Measurements from ENCODE around the gene MAPK1. TPM values are rescaled to one million over a fixed set of nuclear protein-coding genes. Genes with fewer than 3 reads are reported as not detected.

Gene MAPK1
- total and polyA plus RNA-seq, 9 of the 15 experiments (the other 6 are each of a cell fraction or from before 2014, with no cell fraction given), result 46.3 to 575 (median 283) TPM

DNA sequence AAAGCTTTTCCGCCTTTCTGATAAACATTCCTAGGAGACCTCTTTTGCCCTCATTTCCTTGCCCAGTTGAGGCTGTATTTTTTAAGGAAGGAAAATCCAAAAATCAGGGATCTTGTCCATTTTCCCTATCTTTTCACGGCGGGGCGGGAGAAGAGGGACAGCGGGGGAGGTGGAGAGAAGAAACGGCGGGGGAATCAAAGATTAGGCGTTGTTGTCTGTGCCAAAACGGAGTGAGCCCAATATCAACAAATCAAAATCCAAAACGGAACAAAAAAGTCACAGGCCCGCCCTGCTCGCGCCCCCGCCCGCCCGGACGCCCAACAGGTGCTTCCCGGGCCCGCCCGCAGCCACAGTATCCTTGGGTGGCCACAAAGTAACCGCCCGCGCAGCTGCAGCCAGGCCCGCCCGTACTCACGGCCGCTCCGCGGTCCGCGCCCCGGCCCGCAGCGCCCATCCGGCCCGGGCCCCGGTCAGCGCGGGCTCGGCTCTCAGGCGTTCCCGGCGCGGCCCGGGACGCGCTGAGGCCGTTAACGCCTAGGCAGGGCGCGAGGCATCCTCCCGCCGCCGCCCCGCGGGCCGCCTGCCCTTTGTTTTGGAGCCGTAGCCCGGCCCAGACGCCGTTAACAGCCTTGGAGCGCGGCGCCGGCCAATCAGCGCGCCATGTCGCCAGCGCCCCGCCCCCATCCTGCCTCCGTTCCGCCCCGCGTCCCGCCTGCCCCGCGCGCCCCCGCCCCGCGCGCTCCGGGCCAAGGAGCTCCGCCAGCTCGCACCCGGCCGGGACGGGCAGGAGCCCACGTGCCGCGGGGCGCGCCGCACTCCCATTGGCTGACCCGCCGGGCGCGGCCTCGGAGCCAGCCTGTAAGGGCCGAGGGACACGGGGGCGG is 132.0 kb downstream of the MAPK1 start, which contains the start of gene YPEL1:
YPEL1 (minus strand) TSS at position 595 of the 884 bp plus-strand sequence. CDS start 25,050 bp downstream, outside the sequence.
- FAIRE-seq, result peak; percentile 67
- WGBS (ENCODE audit: insufficient coverage, low coverage, missing lambda C conversion rate), result under 1% methylated on average over 102 of the region's 102 CpGs
- H3K4me1 ChIP-seq (replicated peaks in 1 of 2; ENCODE audit: control insufficient read depth in 2 of 2, insufficient read depth in 2 of 2, low read length in 2 of 2), result peaks cover 17 to 29% of the 10 kb centered on the region in 2 experiments
- intact Hi-C loops (cut with micrococcal nuclease), result loop anchor here (1.0 to 2.0 kb wide), 3 partner anchors 21 to 203 kb away; no protein-coding TSS in a partner anchor
- 0 out of 2 replicates have a peak, but pooled peaks cover 9% of the 10 kb centered on the region for H4K20me1 ChIP-seq (replicated peaks; ENCODE audit: control insufficient read depth, insufficient read depth, low read length)
- H3K4me3 ChIP-seq, result peak within 1 kb of the TSS; percentile 52
- H3K9ac ChIP-seq (ENCODE audit: insufficient read depth in 1 of 2, low read depth in 2 of 2, low read length in 2 of 2), result peak within 1 kb of the TSS; percentile 32 to 93; a peak in 3 of 4 replicates
- peak within 1 kb of the TSS; percentile 90 for H3K4me2 ChIP-seq (ENCODE audit: insufficient read depth, low read length)
- CTCF ChIA-PET (ENCODE audit: low intra/inter-chr PET ratio), result interaction anchor here (0.6 to 0.8 kb wide), 2 partner anchors 9 to 78 kb away, joined by 3 read pairs; no protein-coding TSS in a partner anchor
- H2AFZ ChIP-seq (ENCODE audit: low read depth, low read length), result peak within 1 kb of the TSS; percentile 96
- peak; percentile 96 for ATAC-seq
- no peaks in the 10 kb centered on the region for H3K36me3 ChIP-seq (ENCODE audit: control insufficient read depth, insufficient read depth, low read length)
- in situ Hi-C loops (cut with MboI), result no loop called here
- no peaks in the 10 kb centered on the region for H3K9me1 ChIP-seq (ENCODE audit: control insufficient read depth, insufficient read depth, low read length)
- peak; percentile 100 for DNase-seq (ENCODE audit: extremely low read depth in 1 of 4, low spot score in 3 of 4)
- H3K27me3 ChIP-seq (ENCODE audit: control insufficient read depth in 2 of 2, insufficient read depth in 2 of 2, low read length in 2 of 2), result peaks cover 52 to 57% of the 10 kb centered on the region in 2 experiments
- H3K27ac ChIP-seq (ENCODE audit: extremely low read depth, low read depth, low read length), result peak within 1 kb of the TSS; percentile 42
- POLR2A ChIA-PET, result interaction anchor here (0.5 to 3.6 kb wide), 52 partner anchors 10 to 1382 kb away, joined by 3 to 23 read pairs (median 4); partner anchors contain the start of genes MAPK1, PPIL2 and SDF2L1
- no peaks in the 10 kb centered on the region for H3K9me3 ChIP-seq (replicated peaks; ENCODE audit: control insufficient read depth, insufficient read depth, low read depth, low read length)
- no peaks in the 10 kb centered on the region for H3K79me2 ChIP-seq (ENCODE audit: control insufficient read depth, insufficient read depth, low read length)
- BruUV-seq (replicated peaks), result no TSS peak
- TF ChIP-seq SMARCB1 (IDR thresholded peaks at IDR 0.05; ENCODE audit: insufficient read length, low read depth), result peak; percentile 90
- TF ChIP-seq, protein P1, sequence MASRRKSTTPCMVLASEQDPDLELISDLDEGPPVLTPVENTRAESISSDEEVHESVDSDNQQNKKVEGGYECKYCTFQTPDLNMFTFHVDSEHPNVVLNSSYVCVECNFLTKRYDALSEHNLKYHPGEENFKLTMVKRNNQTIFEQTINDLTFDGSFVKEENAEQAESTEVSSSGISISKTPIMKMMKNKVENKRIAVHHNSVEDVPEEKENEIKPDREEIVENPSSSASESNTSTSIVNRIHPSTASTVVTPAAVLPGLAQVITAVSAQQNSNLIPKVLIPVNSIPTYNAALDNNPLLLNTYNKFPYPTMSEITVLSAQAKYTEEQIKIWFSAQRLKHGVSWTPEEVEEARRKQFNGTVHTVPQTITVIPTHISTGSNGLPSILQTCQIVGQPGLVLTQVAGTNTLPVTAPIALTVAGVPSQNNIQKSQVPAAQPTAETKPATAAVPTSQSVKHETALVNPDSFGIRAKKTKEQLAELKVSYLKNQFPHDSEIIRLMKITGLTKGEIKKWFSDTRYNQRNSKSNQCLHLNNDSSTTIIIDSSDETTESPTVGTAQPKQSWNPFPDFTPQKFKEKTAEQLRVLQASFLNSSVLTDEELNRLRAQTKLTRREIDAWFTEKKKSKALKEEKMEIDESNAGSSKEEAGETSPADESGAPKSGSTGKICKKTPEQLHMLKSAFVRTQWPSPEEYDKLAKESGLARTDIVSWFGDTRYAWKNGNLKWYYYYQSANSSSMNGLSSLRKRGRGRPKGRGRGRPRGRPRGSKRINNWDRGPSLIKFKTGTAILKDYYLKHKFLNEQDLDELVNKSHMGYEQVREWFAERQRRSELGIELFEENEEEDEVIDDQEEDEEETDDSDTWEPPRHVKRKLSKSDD (conservative IDR thresholded peaks at IDR 0.05; ENCODE audit: low read length), result peak; percentile 73; the same call in 1 of the 2 replicates
- peak in 1 of 3 experiments; percentile 22 for TF ChIP-seq YY1 (IDR thresholded peaks at IDR 0.05; ENCODE audit: borderline replicate concordance in 1 of 3, control insufficient read depth in 1 of 3, extremely low read depth in 1 of 3, insufficient read depth in 3 of 3, insufficient read length in 1 of 3, insufficient replicate concordance in 2 of 3, low read depth in 1 of 3, low read length in 2 of 3)
- peak; percentile 8 for TF ChIP-seq ZFP36 (IDR thresholded peaks at IDR 0.05; ENCODE audit: low read depth, low read length, partially characterized antibody)
- TF ChIP-seq CHD1 (IDR thresholded peaks at IDR 0.05; ENCODE audit: low read length), result peak; percentile 83
- TF ChIP-seq GTF2F1 (IDR thresholded peaks at IDR 0.05; ENCODE audit: low read depth, low read length), result peak; percentile 82; the same call in 1 of the 2 replicates
- no peak for TF ChIP-seq FOXK2 (conservative IDR thresholded peaks at IDR 0.05 in 1 of 2, IDR thresholded peaks at IDR 0.05 in 1 of 2; ENCODE audit: low read depth in 2 of 2)
- TF ChIP-seq IRF2 (CRISPR knock-in tag; IDR thresholded peaks at IDR 0.05), result no peak
- TF ChIP-seq E2F6 (IDR thresholded peaks at IDR 0.05; ENCODE audit: borderline replicate concordance in 1 of 2, extremely low read depth in 1 of 2, insufficient read depth in 1 of 2, insufficient read length in 1 of 2, low read depth in 1 of 2, low read length in 1 of 2, poor library complexity in 1 of 2, severe bottlenecking in 1 of 2), result peak in 1 of 2 experiments; percentile 100
- no peak for TF ChIP-seq DMBX1 (CRISPR knock-in tag; IDR thresholded peaks at IDR 0.05; ENCODE audit: borderline replicate concordance)
- peak in 1 of 2 experiments; percentile 1; a peak in 1 of 4 replicates for TF ChIP-seq SIN3A (IDR thresholded peaks at IDR 0.05; ENCODE audit: borderline replicate concordance in 2 of 2, control insufficient read depth in 1 of 2, low read depth in 2 of 2, low read length in 2 of 2)
- no peak for TF ChIP-seq ZNF655 (CRISPR knock-in tag; IDR thresholded peaks at IDR 0.05)
